Activated CD4-positive, CD25-positive, alpha-beta regulatory T cell treated with anti-CD3 and anti-CD28 coated beads, Interleukin-2, amount 50 U/mL, for 16 hours (primary cell): ENCODE measurements around the gene PIK3R4.
A peak's percentile ranks its signal among the peaks of the same experiment; 100 is the strongest.

Experiments used
- DNase-seq: peaks from one replicate; pipeline ENCODE4 v3.0.0-alpha.2; 2020; ENCODE audit warnings: low read depth, low spot score

The PIK3R4 gene

GRCh38 chr3:130746246-130747039 lies at the start of gene PIK3R4:
PIK3R4 (minus strand) TSS chr3:130746829; CDS start chr3:130745218, 1,611 bp downstream.
- DNase-seq = peak; percentile 92

GRCh38 chr3:130795396-130795795 lies 48.8 kb upstream of the PIK3R4 start:
- DNase-seq = no peak

GRCh38 chr3:130792246-130792645 lies 45.6 kb upstream of the PIK3R4 start:
- no peak for DNase-seq

- no peak for DNase-seq
Measured at GRCh38 chr3:130789782-130790322, 43.2 kb upstream of the PIK3R4 start.

- no peak for DNase-seq
Measured at GRCh38 chr3:130787422-130788068, 40.9 kb upstream of the PIK3R4 start.

GRCh38 chr3:130786306-130786705 lies 39.7 kb upstream of the PIK3R4 start:
- no peak for DNase-seq

- no peak for DNase-seq
Measured at GRCh38 chr3:130783629-130784028, 37.0 kb upstream of the PIK3R4 start.

- DNase-seq = no peak
Measured at GRCh38 chr3:130779486-130779885, 32.9 kb upstream of the PIK3R4 start.

- no peak for DNase-seq
Measured at GRCh38 chr3:130779031-130779430, 32.4 kb upstream of the PIK3R4 start.

GRCh38 chr3:130773366-130773765 lies 26.7 kb upstream of the PIK3R4 start:
- no peak for DNase-seq

GRCh38 chr3:130772129-130772528 lies 25.5 kb upstream of the PIK3R4 start:
- DNase-seq = no peak

GRCh38 chr3:130770644-130771043 lies 24.0 kb upstream of the PIK3R4 start:
- no peak for DNase-seq

- DNase-seq = no peak
Measured at GRCh38 chr3:130761730-130762311, 15.2 kb upstream of the PIK3R4 start.

- DNase-seq = no peak
Measured at GRCh38 chr3:130760922-130761321, 14.3 kb upstream of the PIK3R4 start.

- peak; percentile 30 for DNase-seq
Measured at GRCh38 chr3:130759692-130760338, 13.2 kb upstream of the PIK3R4 start.

GRCh38 chr3:130758624-130759369 lies 12.2 kb upstream of the PIK3R4 start:
- DNase-seq = no peak

- DNase-seq = no peak
Measured at GRCh38 chr3:130757611-130758150, 11.1 kb upstream of the PIK3R4 start.

- no peak for DNase-seq
Measured at GRCh38 chr3:130755666-130756065, 9.0 kb upstream of the PIK3R4 start.

GRCh38 chr3:130748981-130749380 lies 2.4 kb upstream of the PIK3R4 start:
- no peak for DNase-seq

GRCh38 chr3:130748467-130748861 lies 1.8 kb upstream of the PIK3R4 start:
- no peak for DNase-seq

GRCh38 chr3:130743354-130743753 lies 3.3 kb downstream of the PIK3R4 start:
- DNase-seq = no peak
